Testis (tissue), 2 donors: ENCODE results near the gene ROMO1.
"Not testable (repeated sequence)": the region's sequence is repeated elsewhere in the genome, so short reads cannot be mapped to it uniquely, and the experiment has no call there.

ENCODE experiments used
- CTCF ChIP-seq, 3 experiments: fragments of 450-650 bp in 2 of 3; fragments of 200-600 bp in 1 of 3; sonication (generic) in 1 of 3; IDR thresholded peaks; one replicate each; pipeline ENCODE4 v1.5.1; 2016 to 2019; ENCODE audit warnings: antibody characterized with exemption in 3 of 3, mild to moderate bottlenecking in 2 of 3, moderate library complexity in 1 of 3
- POLR2A ChIP-seq: fragments of 450-650 bp; IDR thresholded peaks from one replicate; pipeline ENCODE4 v1.6.1; 2017; ENCODE audit warnings: antibody characterized with exemption, mild to moderate bottlenecking, moderate library complexity

DNA sequence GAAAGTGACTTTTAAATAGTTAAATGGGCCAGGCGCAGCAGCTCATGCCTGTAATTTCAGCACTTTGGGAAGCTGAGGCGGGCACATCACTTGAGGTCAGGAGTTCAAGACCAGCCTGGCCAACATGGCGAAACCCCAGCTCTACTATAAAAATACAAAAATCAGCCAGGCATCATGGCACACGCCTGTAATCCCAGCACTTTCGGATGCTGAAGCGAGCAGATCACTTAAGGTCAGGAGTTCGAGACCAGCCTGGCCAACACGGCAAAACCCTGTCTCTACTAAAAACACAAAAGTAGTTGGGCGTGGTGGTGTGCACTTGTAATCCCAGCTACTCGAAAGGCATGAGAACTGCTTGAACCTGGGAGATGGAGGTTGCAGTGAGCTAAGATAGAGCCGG lies 6.7 kb downstream of the ROMO1 start:
- not testable (repeated sequence) for TF ChIP-seq CTCF (IDR thresholded peaks at IDR 0.05); POLR2A
